Activated T-helper 17 cell treated with anti-CD3 and anti-CD28 coated beads, Interleukin-2, amount 50 U/mL, for 72 hours (primary cell): ENCODE results near the gene PNKP. TPM values are rescaled to one million over a fixed set of nuclear protein-coding genes. Genes with fewer than 3 reads are reported as not detected.

ENCODE experiments used
- ATAC-seq: fragments of 150-1000 bp; cut with Tn5 transposase; replicated peaks from 2 replicates; pipeline ENCODE4 v1.10.0; 2021; ENCODE audit warnings: mild to moderate bottlenecking, moderate library complexity
- H3K27ac Mint-ChIP-seq: one replicate; pipeline ENCODE4 v1.8.0; 2022; ENCODE audit warnings: mixed read lengths
- H3K27me3 Mint-ChIP-seq: one replicate; pipeline ENCODE4 v1.8.0; 2022; ENCODE audit warnings: mixed read lengths
- H3K36me3 Mint-ChIP-seq: one replicate; pipeline ENCODE4 v1.8.0; 2022; ENCODE audit warnings: low read depth, mild to moderate bottlenecking, mixed read lengths
- H3K4me1 Mint-ChIP-seq: one replicate; pipeline ENCODE4 v1.8.0; 2022; ENCODE audit warnings: mixed read lengths
- H3K4me3 Mint-ChIP-seq: one replicate; pipeline ENCODE4 v1.8.0; 2022; ENCODE audit warnings: mild to moderate bottlenecking, mixed read lengths
- H3K9me3 Mint-ChIP-seq: one replicate; pipeline ENCODE4 v1.8.0; 2022; ENCODE audit warnings: mixed read lengths
- total RNA-seq, 2 donors: library from RNA; stranded (reverse); gene quantifications; one replicate each; pipeline ENCODE4 v1.2.3, GENCODE V29; 2022

The PNKP gene
- total RNA-seq, 2 donors from 2014 or later, result 100 to 111 TPM

GRCh38 chr19:49861541-49862378 lies 5.6 kb downstream of the PNKP start:
- Mint-ChIP-seq H3K4me3 (no peak overlapping the region), H3K4me1 (peaks cover 16% of the 10 kb centered on the region), H3K9me3 (no peaks in the 10 kb centered on the region), H3K27me3 (no peaks in the 10 kb centered on the region), H3K36me3 (peaks cover 85% of the 10 kb centered on the region), H3K27ac (no peak overlapping the region)
- no peak for ATAC-seq

GRCh38 chr19:49861107-49861506 lies 6.3 kb downstream of the PNKP start:
- H3K4me1 Mint-ChIP-seq, result peaks cover 10% of the 10 kb centered on the region

GRCh38 chr19:49860336-49861102 lies 6.9 kb downstream of the PNKP start:
- Mint-ChIP-seq H3K4me3 (no peak overlapping the region), H3K36me3 (peaks cover 83% of the 10 kb centered on the region), H3K27ac (no peak overlapping the region), H3K9me3 (no peaks in the 10 kb centered on the region), H3K27me3 (no peaks in the 10 kb centered on the region), H3K4me1 (peaks cover 4% of the 10 kb centered on the region)
- ATAC-seq, result no peak

More at GRCh38 chr19:49861107-49861506, 6.3 kb downstream of the PNKP start:
- Mint-ChIP-seq H3K4me3 (no peak overlapping the region), H3K27me3 (no peaks in the 10 kb centered on the region), H3K9me3 (no peaks in the 10 kb centered on the region), H3K36me3 (peaks cover 83% of the 10 kb centered on the region), H3K27ac (no peak overlapping the region)
- no peak for ATAC-seq

GRCh38 chr19:49859682-49860335 lies 7.6 kb downstream of the PNKP start:
- Mint-ChIP-seq H3K9me3 (no peaks in the 10 kb centered on the region), H3K4me1 (peaks cover 4% of the 10 kb centered on the region), H3K4me3 (no peak overlapping the region), H3K27me3 (no peaks in the 10 kb centered on the region), H3K36me3 (peaks cover 81% of the 10 kb centered on the region), H3K27ac (no peak overlapping the region)
- ATAC-seq, result no peak

GRCh38 chr19:49858088-49858985 lies 9.0 kb downstream of the PNKP start:
- Mint-ChIP-seq H3K36me3 (peaks cover 67% of the 10 kb centered on the region), H3K4me1 (peaks cover 3% of the 10 kb centered on the region), H3K27me3 (no peaks in the 10 kb centered on the region), H3K27ac (no peak overlapping the region), H3K9me3 (no peaks in the 10 kb centered on the region), H3K4me3 (no peak overlapping the region)
- no peak for ATAC-seq

GRCh38 chr19:49857838-49858087 lies 9.6 kb downstream of the PNKP start:
- no peak overlapping the region for H3K4me3 Mint-ChIP-seq
- peaks cover 1% of the 10 kb centered on the region for H3K4me1 Mint-ChIP-seq

GRCh38 chr19:49857061-49857837 lies 10.1 kb downstream of the PNKP start:
- Mint-ChIP-seq H3K27ac (no peak overlapping the region), H3K4me1 (peaks cover 6% of the 10 kb centered on the region), H3K27me3 (no peaks in the 10 kb centered on the region), H3K36me3 (peaks cover 68% of the 10 kb centered on the region), H3K4me3 (no peak overlapping the region), H3K9me3 (no peaks in the 10 kb centered on the region)
- ATAC-seq, result no peak

More at GRCh38 chr19:49857838-49858087, 9.6 kb downstream of the PNKP start:
- no peak for ATAC-seq
- no peaks in the 10 kb centered on the region for H3K9me3 Mint-ChIP-seq
- H3K27me3 Mint-ChIP-seq, result no peaks in the 10 kb centered on the region
- peaks cover 63% of the 10 kb centered on the region for H3K36me3 Mint-ChIP-seq
- H3K27ac Mint-ChIP-seq, result no peak overlapping the region

GRCh38 chr19:49856574-49857021 lies 10.8 kb downstream of the PNKP start:
- ATAC-seq, result no peak
- no peak overlapping the region for H3K4me3 Mint-ChIP-seq
- H3K36me3 Mint-ChIP-seq, result peaks cover 68% of the 10 kb centered on the region
- H3K27me3 Mint-ChIP-seq, result no peaks in the 10 kb centered on the region
- peaks cover 9% of the 10 kb centered on the region for H3K4me1 Mint-ChIP-seq
- no peak overlapping the region for H3K27ac Mint-ChIP-seq
- H3K9me3 Mint-ChIP-seq, result no peaks in the 10 kb centered on the region

GRCh38 chr19:49855676-49856573 lies 11.5 kb downstream of the PNKP start:
- Mint-ChIP-seq H3K36me3 (peaks cover 63% of the 10 kb centered on the region), H3K27me3 (no peaks in the 10 kb centered on the region), H3K4me1 (peaks cover 9% of the 10 kb centered on the region), H3K4me3 (no peak overlapping the region), H3K27ac (peak overlapping the region; percentile 48), H3K9me3 (no peaks in the 10 kb centered on the region)
- no peak for ATAC-seq

- H3K4me3 Mint-ChIP-seq, result no peak overlapping the region
- H3K36me3 Mint-ChIP-seq, result peaks cover 63% of the 10 kb centered on the region
- H3K4me1 Mint-ChIP-seq, result peaks cover 10% of the 10 kb centered on the region
- no peaks in the 10 kb centered on the region for H3K27me3 Mint-ChIP-seq
- H3K27ac Mint-ChIP-seq, result peak overlapping the region; percentile 48
- H3K9me3 Mint-ChIP-seq, result no peaks in the 10 kb centered on the region
- ATAC-seq, result no peak
These were observed 12.1 kb downstream of the PNKP start for GRCh38 chr19:49855277-49855675.

GRCh38 chr19:49854378-49855263 lies 12.8 kb downstream of the PNKP start:
- Mint-ChIP-seq H3K9me3 (no peaks in the 10 kb centered on the region), H3K27ac (no peak overlapping the region), H3K27me3 (no peaks in the 10 kb centered on the region), H3K4me1 (peaks cover 16% of the 10 kb centered on the region), H3K36me3 (peaks cover 58% of the 10 kb centered on the region), H3K4me3 (no peak overlapping the region)
- ATAC-seq, result no peak

- Mint-ChIP-seq H3K9me3 (no peaks in the 10 kb centered on the region), H3K27ac (no peak overlapping the region), H3K36me3 (peaks cover 54% of the 10 kb centered on the region), H3K27me3 (no peaks in the 10 kb centered on the region), H3K4me3 (no peak overlapping the region), H3K4me1 (peaks cover 21% of the 10 kb centered on the region)
- ATAC-seq, result no peak
These were observed 13.5 kb downstream of the PNKP start for GRCh38 chr19:49853852-49854377.
